CD14-positive monocyte (primary cell): ENCODE measurements around the gene SLCO3A1. TPM values are rescaled to one million over a fixed set of nuclear protein-coding genes. Genes with fewer than 3 reads are reported as not detected.

ENCODE experiments used
- DNase-seq, 3 donors: peaks; one replicate each; pipeline ENCODE4 v3.0.0-alpha.2; 2011 to 2022
- H2AFZ ChIP-seq: 2 replicates; pipeline ENCODE4 v1.6.0; 2012; ENCODE audit warnings: mild to moderate bottlenecking, low read depth, low read length, inconsistent platforms; ENCODE audit not compliant: insufficient read depth, poor library complexity, severe bottlenecking
- H3K27ac ChIP-seq, 2 donors: 1 replicate in 1 of 2; 2 replicates in 1 of 2; pipeline ENCODE4 v1.5.1; 2012 to 2013; ENCODE audit warnings: low read length in 2 of 2, control low read depth in 1 of 2, inconsistent platforms in 1 of 2, low read depth in 1 of 2, mild to moderate bottlenecking in 1 of 2
- H3K27me3 ChIP-seq, 2 donors: one replicate each; pipeline versions ENCODE4 v1.6.0 to v1.6.1; 2011 to 2013; ENCODE audit warnings: low read length in 2 of 2; ENCODE audit not compliant: control insufficient read depth in 2 of 2, insufficient read depth in 2 of 2
- H3K36me3 ChIP-seq, 2 donors: replicated peaks in 1 of 2; 1 replicate in 1 of 2; 2 replicates in 1 of 2; pipeline versions ENCODE4 v1.5.1 to v1.6.1; 2012 to 2013; ENCODE audit warnings: low read length in 2 of 2, control low read depth in 1 of 2, inconsistent platforms in 1 of 2, mild to moderate bottlenecking in 1 of 2; ENCODE audit not compliant: insufficient read depth in 2 of 2, control insufficient read depth in 1 of 2
- H3K4me1 ChIP-seq, 2 donors: 1 replicate in 1 of 2; 2 replicates in 1 of 2; pipeline versions ENCODE4 v1.5.1 to v1.6.1; 2012 to 2013; ENCODE audit warnings: low read length in 2 of 2, control low read depth in 1 of 2, inconsistent platforms in 1 of 2, mild to moderate bottlenecking in 1 of 2, moderate library complexity in 1 of 2; ENCODE audit not compliant: insufficient read depth in 2 of 2, control insufficient read depth in 1 of 2
- H3K4me2 ChIP-seq: replicated peaks from 2 replicates; pipeline ENCODE3; 2012; ENCODE audit warnings: low read length, moderate library complexity, mild to moderate bottlenecking; ENCODE audit not compliant: poor library complexity, severe bottlenecking; ENCODE audit errors: extremely low read depth
- H3K4me3 ChIP-seq, 3 experiments: fragments of 200-600 bp in 1 of 3; sonication (generic) in 1 of 3; replicated peaks in 1 of 3; 1 replicate in 2 of 3; 2 replicates in 1 of 3; pipeline ENCODE4 v1.5.1; 2011 to 2013; ENCODE audit warnings: low read length in 3 of 3, mild to moderate bottlenecking in 3 of 3, control low read depth in 2 of 3, low read depth in 2 of 3, inconsistent platforms in 1 of 3, moderate library complexity in 1 of 3
- H3K79me2 ChIP-seq: 2 replicates; pipeline ENCODE4 v1.6.0; 2012; ENCODE audit warnings: mild to moderate bottlenecking, control low read depth, inconsistent platforms, low read length, moderate library complexity; ENCODE audit not compliant: insufficient read depth
- H3K9ac ChIP-seq: 2 replicates; pipeline ENCODE4 v1.6.0; 2017; ENCODE audit warnings: low read length, mild to moderate bottlenecking; ENCODE audit not compliant: insufficient read depth, poor library complexity, severe bottlenecking
- H3K9me3 ChIP-seq, 2 donors: replicated peaks in 1 of 2; 1 replicate in 1 of 2; 2 replicates in 1 of 2; pipeline versions ENCODE4 v1.5.1 to v1.6.1; 2012 to 2013; ENCODE audit warnings: low read length in 2 of 2, control low read depth in 1 of 2; ENCODE audit not compliant: control insufficient read depth in 1 of 2, insufficient read depth in 1 of 2
- H4K20me1 ChIP-seq: 2 replicates; pipeline ENCODE4 v1.6.0; 2012; ENCODE audit warnings: mild to moderate bottlenecking, low read length, control low read depth, moderate library complexity; ENCODE audit not compliant: insufficient read depth
- H3K27ac Mint-ChIP-seq, 7 donors: one replicate each; pipeline ENCODE4 v1.8.0; 2020; ENCODE audit warnings: mild to moderate bottlenecking in 7 of 7, mixed read lengths in 7 of 7, moderate library complexity in 6 of 7, inconsistent platforms in 2 of 7
- H3K27me3 Mint-ChIP-seq, 3 donors: one replicate each; pipeline ENCODE4 v1.8.0; 2021 to 2022; ENCODE audit warnings: low read depth in 3 of 3, mild to moderate bottlenecking in 3 of 3, mixed read lengths in 3 of 3, moderate library complexity in 3 of 3, inconsistent platforms in 1 of 3
- H3K36me3 Mint-ChIP-seq, 2 donors: one replicate each; pipeline ENCODE4 v1.8.0; 2020; ENCODE audit warnings: mixed read lengths in 2 of 2, inconsistent platforms in 1 of 2, mild to moderate bottlenecking in 1 of 2
- H3K4me1 Mint-ChIP-seq: one replicate; pipeline ENCODE4 v1.8.0; 2020; ENCODE audit warnings: mild to moderate bottlenecking, mixed read lengths
- H3K4me3 Mint-ChIP-seq, 2 donors: one replicate each; pipeline ENCODE4 v1.8.0; 2020; ENCODE audit warnings: mild to moderate bottlenecking in 2 of 2, mixed read lengths in 2 of 2, moderate library complexity in 1 of 2
- H3K9me3 Mint-ChIP-seq, 7 donors: one replicate each; pipeline ENCODE4 v1.8.0; 2020 to 2022; ENCODE audit warnings: mixed read lengths in 7 of 7, mild to moderate bottlenecking in 6 of 7, moderate library complexity in 6 of 7, inconsistent platforms in 2 of 7
- WGBS: methylation state at CpG from one replicate; pipeline ENCODE4 v1.1.5; 2013; ENCODE audit warnings: missing lambda C conversion rate; ENCODE audit not compliant: insufficient coverage; 5-methylcytosine and 5-hydroxymethylcytosine counted together
- intact Hi-C, 2 donors: fragments of 100-400 bp; cut with micrococcal nuclease; formaldehyde crosslinking; loops; one replicate each; pipeline versions ENCODE4 v1.15.0 to v1.15.1; 2023
- polyA plus RNA-seq, 3 donors: library from polyadenylated mRNA; depleted of rRNA in 1 of 3; unstranded in 2 of 3; stranded (reverse) in 1 of 3; fragments of 300-500 nt in 2 of 3; fragments of >200 nt in 1 of 3; fragmentation: Illumina TruSeq in 2 of 3; gene quantifications; 1 replicate in 2 of 3; 2 replicates in 1 of 3; pipeline ENCODE4 v1.2.3, GENCODE V29; 2012 to 2021
- TF ChIP-seq, protein P1 (sequence below): fragments of 200-600 bp; IDR thresholded peaks from one replicate; pipeline ENCODE4 v1.8.0; 2022; ENCODE audit warnings: antibody characterized with exemption, mild to moderate bottlenecking

The SLCO3A1 gene
- polyA plus RNA-seq, 3 donors = 53.7 to 76.2 (median 62.8) TPM

DNA sequence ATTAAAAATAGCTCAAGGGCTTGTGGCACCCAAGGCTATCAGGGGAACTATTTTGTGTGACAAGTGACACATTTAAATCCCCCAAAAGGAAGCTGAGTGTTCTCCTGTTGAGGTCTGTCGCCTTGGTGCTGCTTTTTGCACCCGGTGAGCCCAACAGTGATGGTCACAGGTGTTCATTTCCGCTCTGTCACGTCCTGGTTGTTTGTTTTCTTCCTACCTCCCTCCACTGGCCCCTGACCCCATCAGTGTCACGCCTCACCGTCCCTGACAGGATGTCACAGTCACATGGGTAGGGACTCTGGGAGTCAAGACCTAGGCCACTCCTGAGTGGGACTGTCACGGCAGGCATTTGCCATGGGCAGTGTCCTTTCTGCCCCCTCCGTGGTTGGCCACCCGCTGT lies 11.2 kb downstream of the SLCO3A1 start:
- Mint-ChIP-seq H3K27me3 (no peaks in the 10 kb centered on the region), H3K27ac (peak overlapping the region in 5 of 7 donors; percentile 9 to 86 (median 26)), H3K4me3 (no peak overlapping the region), H3K36me3 (peaks cover 17 to 42% of the 10 kb centered on the region in 2 donors), H3K4me1 (peaks cover 88% of the 10 kb centered on the region), H3K9me3 (peaks cover 0 to 2% (median 0%) of the 10 kb centered on the region in 7 donors)
- intact Hi-C loops = loop anchor here (5.0 to 10.0 kb wide), 3 partner anchors 48 to 78 kb away; no protein-coding TSS in a partner anchor
- no peaks in the 10 kb centered on the region for H3K36me3 ChIP-seq
- peak overlapping the region; percentile 9 to 57 for H3K27ac ChIP-seq
- peaks cover 79% of the 10 kb centered on the region for H4K20me1 ChIP-seq
- no peaks in the 10 kb centered on the region for H3K27me3 ChIP-seq
- no peak overlapping the region for H2AFZ ChIP-seq
- peak in 1 of 3 donors; percentile 29 for DNase-seq
- TF ChIP-seq, protein P1, sequence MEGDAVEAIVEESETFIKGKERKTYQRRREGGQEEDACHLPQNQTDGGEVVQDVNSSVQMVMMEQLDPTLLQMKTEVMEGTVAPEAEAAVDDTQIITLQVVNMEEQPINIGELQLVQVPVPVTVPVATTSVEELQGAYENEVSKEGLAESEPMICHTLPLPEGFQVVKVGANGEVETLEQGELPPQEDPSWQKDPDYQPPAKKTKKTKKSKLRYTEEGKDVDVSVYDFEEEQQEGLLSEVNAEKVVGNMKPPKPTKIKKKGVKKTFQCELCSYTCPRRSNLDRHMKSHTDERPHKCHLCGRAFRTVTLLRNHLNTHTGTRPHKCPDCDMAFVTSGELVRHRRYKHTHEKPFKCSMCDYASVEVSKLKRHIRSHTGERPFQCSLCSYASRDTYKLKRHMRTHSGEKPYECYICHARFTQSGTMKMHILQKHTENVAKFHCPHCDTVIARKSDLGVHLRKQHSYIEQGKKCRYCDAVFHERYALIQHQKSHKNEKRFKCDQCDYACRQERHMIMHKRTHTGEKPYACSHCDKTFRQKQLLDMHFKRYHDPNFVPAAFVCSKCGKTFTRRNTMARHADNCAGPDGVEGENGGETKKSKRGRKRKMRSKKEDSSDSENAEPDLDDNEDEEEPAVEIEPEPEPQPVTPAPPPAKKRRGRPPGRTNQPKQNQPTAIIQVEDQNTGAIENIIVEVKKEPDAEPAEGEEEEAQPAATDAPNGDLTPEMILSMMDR = no peak
- H3K4me2 ChIP-seq = no peak overlapping the region
- no peaks in the 10 kb centered on the region for H3K9me3 ChIP-seq
- H3K9ac ChIP-seq = no peak overlapping the region
- WGBS = 49% methylated on average over 7 of the region's 9 CpGs
- peaks cover 82 to 87% of the 10 kb centered on the region in 2 donors for H3K4me1 ChIP-seq
- peaks cover 91% of the 10 kb centered on the region for H3K79me2 ChIP-seq
- H3K4me3 ChIP-seq = no peak overlapping the region

DNA sequence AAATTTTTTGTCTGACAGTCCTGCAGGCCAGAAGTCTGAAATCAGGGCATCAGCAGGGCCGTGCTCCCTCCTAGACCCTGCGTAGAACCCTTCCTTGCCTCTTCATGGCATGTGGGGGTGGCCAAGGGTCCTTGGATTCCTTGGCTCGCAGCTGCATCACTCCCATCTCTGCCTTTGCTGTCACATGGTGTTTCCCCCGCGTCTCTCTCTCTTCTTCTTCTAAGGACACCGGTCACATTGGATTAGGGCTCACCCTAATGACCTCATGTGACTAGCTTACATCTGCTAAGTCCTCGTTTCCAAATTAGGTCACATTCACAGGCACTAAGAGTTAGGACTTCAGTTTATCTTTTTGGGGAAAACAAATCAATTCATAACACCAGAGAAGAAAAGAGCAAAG lies 12.0 kb downstream of the SLCO3A1 start:
- no peak overlapping the region for H3K4me3 Mint-ChIP-seq
- TF ChIP-seq, protein P1 = no peak
- peaks cover 91% of the 10 kb centered on the region for H3K79me2 ChIP-seq
- peaks cover 77 to 82% of the 10 kb centered on the region in 2 donors for H3K4me1 ChIP-seq
- H3K27me3 Mint-ChIP-seq = no peaks in the 10 kb centered on the region
- intact Hi-C loops = loop anchor here (5.0 to 10.0 kb wide), 2 partner anchors 47 to 49 kb away; no protein-coding TSS in a partner anchor
- no peaks in the 10 kb centered on the region for H3K9me3 ChIP-seq
- no peak overlapping the region for H3K4me2 ChIP-seq
- H3K27ac Mint-ChIP-seq = peak overlapping the region in 4 of 7 donors; percentile 9 to 82 (median 60)
- H3K27ac ChIP-seq = no peak overlapping the region
- no peak overlapping the region for H3K4me3 ChIP-seq
- no peak overlapping the region for H2AFZ ChIP-seq
- no peaks in the 10 kb centered on the region for H3K27me3 ChIP-seq
- H4K20me1 ChIP-seq = peaks cover 79% of the 10 kb centered on the region
- WGBS = 88% methylated on average over 6 of the region's 7 CpGs
- H3K36me3 Mint-ChIP-seq = peaks cover 15 to 38% of the 10 kb centered on the region in 2 donors
- H3K4me1 Mint-ChIP-seq = peaks cover 88% of the 10 kb centered on the region
- DNase-seq = no peak
- H3K9me3 Mint-ChIP-seq = no peaks in the 10 kb centered on the region
- no peak overlapping the region for H3K9ac ChIP-seq
- H3K36me3 ChIP-seq = no peaks in the 10 kb centered on the region
